ENCODE data around the gene VAX1.
"Not testable (repeated sequence)": the region's sequence is repeated elsewhere in the genome, so short reads cannot be mapped to it uniquely, and the experiment has no call there.

Gene VAX1

DNA sequence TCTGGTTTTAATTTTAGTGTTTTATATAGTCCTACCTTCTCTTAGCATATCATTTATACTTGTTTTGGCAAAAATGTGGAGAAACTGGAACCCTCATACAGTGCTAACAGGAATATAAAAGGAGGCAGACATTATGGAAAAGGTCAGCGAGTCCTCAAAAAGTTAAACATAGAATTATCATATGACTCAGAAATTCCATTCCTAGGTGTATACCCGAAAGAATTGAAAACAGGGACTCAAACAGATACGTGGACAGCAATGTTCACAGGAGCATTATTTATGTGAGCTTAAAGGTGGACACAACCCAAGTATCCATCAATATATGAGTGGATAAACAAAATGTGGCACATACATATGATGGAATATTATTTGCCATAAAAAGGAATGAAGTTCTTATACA is 51.5 kb downstream of the VAX1 start:
- DNase-seq (ENCODE audit: low read depth, low spot score), result no peak
- no peak overlapping the region for H3K27ac ChIP-seq

DNA sequence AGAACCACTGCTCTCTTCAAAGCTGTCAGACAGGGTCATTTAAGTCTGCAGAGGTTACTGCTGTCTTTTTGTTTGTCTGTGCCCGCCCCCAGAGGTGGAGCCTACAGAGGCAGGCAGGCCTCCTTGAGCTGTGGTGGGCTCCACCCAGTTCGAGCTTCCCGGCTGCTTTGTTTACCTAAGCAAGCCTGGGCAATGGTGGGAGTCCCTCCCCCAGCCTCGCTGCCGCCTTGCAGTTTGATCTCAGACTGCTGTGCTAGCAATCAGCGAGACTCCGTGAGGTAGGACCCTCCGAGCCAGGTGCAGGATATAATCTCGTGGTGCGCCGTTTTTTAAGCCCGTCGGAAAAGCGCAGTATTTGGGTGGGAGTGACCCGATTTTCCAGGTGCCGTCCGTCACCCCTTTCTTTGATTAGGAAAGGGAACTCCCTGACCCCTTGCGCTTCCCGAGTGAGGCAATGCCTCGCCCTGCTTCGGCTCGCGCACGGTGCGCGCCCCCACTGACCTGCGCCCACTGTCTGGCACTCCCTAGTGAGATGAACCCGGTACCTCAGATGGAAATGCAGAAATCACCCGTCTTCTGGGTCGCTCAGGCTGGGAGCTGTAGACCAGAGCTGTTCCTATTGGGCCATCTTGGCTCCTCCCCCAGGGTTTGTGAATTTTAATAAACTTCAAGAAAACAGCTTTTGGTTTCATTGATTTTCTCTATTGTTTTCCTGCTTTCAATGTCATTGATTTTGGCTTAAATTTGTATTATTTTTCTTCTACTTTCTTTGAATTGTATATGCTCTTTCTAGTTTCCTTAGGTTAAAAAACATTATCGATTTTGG is 53.4 kb downstream of the VAX1 start:
- not testable (repeated sequence) for H3K27ac ChIP-seq; DNase-seq (ENCODE audit: low read depth, low spot score)
